SIG-M5 treated with dmso at 0.1 percent for 504 hours (cell line): Measurements from ENCODE around the gene TMEM129.
A peak's percentile ranks its signal among the peaks of the same experiment; 100 is the strongest.

Source experiments
- DNase-seq: peaks from one replicate; lab custom pipeline; 2025; ENCODE audit not compliant: unreplicated experiment; lab: John Stamatoyannopoulos, UW

The TMEM129 gene, protein sequence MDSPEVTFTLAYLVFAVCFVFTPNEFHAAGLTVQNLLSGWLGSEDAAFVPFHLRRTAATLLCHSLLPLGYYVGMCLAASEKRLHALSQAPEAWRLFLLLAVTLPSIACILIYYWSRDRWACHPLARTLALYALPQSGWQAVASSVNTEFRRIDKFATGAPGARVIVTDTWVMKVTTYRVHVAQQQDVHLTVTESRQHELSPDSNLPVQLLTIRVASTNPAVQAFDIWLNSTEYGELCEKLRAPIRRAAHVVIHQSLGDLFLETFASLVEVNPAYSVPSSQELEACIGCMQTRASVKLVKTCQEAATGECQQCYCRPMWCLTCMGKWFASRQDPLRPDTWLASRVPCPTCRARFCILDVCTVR

GRCh38 chr4:1721003-1721665, at the start of gene TMEM129, which contains the start of gene TACC3:
Gene TMEM129 (minus strand): TSS chr4:1721323. CDS start chr4:1720837, 486 bp downstream.
Gene TACC3 (plus strand): TSS chr4:1721521. CDS start chr4:1723422, 1,901 bp downstream.
- peak; percentile 89 for DNase-seq

DNA sequence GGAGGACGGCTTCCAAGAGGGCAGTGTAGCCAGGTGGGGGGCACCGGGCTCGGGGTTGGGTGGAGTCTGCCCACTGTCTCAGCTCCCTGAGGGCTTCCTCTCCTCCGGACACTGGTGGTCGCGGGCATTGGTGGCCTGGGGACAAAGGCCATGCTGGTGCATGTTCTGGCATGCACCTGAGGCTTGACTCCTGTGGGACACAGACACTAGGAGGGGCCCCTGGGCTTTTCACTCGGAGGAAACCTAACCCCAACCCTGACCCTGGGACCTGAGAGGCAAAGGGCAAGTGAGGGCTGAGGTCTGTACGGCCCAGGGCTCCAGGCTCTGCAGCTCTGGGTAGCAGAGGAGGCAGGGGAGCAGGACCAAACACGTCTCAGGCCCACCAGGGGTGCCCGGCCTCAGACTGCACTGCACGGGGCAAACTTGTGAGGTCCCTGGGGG, 49.7 kb upstream of the TMEM129 start:
- DNase-seq = no peak

DNA sequence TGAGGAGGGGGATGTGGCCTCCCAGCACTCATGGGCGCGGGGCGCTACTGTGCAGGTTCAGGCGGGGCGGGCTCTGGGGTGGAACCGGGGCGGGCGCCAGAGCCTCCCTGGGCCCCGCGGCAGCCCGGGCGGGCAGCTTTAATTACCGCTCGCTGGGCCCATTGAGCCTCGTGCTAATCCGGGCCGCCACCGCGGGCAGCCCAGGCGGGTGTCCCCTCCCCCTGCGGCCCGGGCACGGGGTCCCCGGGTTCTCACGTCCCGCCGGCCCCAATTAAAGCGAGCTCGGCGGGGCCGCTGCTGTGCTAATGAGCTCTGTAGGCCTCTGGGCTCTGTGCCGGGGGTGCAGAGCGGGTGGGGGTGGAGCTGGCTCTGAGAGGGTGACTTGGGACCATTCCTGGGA, 49.1 kb upstream of the TMEM129 start:
- DNase-seq = no peak

GRCh38 chr4:1769692-1770091, 48.6 kb upstream of the TMEM129 start:
- no peak for DNase-seq

- DNase-seq = no peak
These were observed 47.4 kb upstream of the TMEM129 start for GRCh38 chr4:1768367-1769034.

- peak; percentile 23 for DNase-seq
These were observed 46.7 kb upstream of the TMEM129 start for GRCh38 chr4:1767770-1768366.

GRCh38 chr4:1767061-1767769, 46.1 kb upstream of the TMEM129 start:
- DNase-seq = no peak

DNA sequence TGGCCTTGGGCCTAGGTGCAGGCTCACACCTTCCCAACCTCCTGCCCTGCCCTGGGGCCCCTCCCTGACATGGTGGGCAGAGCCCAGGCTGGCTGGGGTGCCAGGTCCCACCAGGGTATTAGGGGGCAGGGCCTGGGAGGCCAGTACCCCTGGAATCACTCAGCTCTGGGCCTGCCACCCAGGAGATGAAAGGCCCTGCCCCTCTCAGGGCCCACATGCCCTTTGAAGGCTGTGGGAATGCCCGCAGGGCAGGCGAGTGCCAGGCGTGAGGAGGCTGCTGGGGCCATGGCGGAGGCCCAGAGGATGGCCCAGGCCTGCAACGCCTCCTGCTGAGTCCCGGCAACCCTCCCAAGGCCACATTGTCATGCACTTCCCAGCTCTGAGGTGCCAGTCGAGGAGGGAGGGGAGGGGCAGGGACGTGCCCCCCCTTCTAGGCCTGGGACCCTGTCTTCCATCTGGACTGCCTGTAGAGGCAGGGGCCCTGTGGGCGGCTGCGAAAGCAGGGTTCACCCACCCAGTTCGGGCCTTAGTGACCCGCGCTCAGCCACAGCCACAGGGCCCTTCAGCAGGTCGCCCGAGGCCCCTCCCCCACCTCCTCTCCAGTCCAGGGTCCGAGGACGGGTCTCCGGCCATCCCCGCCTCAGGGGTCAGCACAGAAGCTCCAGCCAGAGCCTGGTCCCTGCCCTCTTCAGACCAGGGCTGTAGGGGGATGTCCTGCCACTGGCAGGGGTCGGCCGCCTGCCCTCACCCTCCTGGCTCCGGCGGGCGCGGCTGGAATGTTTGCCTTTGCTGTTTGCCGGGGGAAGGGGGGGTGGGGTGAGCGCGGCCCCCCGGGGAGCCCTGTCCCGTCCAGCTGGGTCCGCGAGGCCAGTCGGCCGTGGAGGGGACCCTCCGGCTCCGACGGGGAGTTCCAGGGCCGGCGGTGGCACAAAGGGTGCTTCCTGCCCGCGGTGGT, 45.3 kb upstream of the TMEM129 start:
- no peak for DNase-seq

DNA sequence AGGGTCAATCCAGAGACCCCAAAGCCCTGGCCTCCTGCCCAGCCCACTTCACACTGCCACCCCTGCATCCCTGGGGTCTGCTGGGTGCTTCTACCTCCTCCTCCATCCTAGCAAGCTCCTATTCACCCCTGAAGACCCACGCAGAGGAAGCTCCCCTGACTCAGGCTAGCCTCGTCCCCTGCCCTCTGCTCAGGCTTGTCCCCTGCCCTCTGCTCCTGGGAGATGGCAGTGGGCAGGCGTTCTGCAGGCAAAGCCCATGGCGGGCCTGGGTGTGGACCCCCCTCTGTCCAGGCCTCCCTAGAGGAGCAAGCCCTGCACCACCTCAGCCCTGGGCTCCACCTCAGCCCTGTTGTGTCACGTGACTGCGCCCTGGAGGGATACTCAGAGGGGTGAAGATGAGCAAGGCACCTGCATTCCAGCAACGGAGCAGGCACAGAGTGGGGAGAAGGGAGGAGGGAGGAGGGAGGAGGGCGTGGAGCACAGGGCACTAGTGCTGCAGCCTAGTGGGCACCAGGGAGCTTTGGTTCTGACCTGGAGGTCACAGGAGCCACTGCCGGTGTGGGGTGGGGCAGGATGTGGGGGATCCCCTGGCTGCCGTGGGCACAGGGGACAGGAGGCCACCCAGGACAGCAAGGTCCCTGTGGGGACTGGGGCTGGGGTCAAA, 44.4 kb upstream of the TMEM129 start:
- no peak for DNase-seq

- no peak for DNase-seq
These were observed 43.5 kb upstream of the TMEM129 start for GRCh38 chr4:1764670-1765069.

GRCh38 chr4:1763550-1764080, 42.5 kb upstream of the TMEM129 start:
- DNase-seq = no peak

GRCh38 chr4:1763070-1763549, 42.0 kb upstream of the TMEM129 start:
- no peak for DNase-seq

DNA sequence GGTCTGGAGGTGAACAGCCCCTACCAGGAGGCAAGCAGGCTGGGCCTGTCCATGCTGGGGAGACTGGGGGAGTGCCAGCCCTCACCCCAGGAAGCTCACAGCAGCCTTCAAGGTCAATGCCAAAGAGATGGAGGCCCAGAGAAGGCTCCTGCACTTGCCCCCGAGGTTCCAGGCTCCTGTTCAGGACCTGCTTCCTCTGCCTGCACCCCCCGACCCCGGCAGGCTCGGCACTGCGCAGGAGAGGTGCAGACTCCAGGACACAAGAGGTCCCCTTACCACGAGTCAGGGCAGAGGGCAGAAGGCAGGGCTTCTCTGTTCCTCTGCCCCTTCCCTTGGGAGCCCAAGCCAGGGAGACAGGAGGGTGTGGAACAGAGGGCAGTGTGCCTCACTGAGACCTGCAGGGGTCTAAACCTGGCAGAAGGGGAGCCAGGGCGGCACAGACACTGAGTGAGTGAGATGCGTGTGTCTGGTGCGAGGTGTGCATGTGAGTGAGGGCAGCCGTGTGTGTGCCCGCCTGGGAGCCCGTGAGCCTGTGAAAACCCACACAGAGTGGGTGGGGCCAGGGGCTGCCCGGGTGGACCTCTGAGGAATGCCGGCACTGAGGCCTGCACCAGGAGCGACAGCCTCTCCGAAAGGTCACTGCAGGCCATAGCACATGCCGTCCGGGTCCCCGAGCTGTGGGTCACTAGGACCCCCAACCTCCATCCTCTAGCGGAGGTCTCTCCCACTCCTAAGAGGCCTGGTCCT, 41.3 kb upstream of the TMEM129 start:
- DNase-seq = no peak

DNA sequence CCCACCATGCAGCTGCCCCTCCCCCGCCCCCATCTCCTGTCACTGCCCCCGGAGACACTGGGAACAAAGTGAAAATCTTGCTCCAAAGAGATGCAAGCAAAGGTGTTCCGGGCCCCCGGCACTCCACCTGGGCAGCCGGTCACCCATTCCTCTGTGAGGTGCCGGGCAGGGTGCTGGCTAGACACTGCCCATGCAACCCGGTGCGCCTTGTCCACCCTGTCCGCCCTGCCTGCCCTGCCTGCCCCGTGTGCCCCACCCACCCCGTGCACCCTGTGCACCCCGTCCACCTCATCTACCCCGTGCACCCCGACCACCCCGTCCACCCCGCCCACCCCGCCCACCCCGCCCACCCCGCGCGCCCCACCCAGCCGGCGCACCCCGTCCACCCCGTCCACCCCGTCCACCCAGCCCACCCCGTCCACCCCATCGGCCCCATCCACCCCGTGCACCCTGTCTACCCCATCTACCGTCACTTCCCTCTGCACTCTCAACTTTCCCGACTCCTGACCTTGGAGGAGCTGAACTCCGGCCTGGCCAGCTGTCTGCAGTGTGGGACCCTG, 40.1 kb upstream of the TMEM129 start:
- DNase-seq = no peak

DNA sequence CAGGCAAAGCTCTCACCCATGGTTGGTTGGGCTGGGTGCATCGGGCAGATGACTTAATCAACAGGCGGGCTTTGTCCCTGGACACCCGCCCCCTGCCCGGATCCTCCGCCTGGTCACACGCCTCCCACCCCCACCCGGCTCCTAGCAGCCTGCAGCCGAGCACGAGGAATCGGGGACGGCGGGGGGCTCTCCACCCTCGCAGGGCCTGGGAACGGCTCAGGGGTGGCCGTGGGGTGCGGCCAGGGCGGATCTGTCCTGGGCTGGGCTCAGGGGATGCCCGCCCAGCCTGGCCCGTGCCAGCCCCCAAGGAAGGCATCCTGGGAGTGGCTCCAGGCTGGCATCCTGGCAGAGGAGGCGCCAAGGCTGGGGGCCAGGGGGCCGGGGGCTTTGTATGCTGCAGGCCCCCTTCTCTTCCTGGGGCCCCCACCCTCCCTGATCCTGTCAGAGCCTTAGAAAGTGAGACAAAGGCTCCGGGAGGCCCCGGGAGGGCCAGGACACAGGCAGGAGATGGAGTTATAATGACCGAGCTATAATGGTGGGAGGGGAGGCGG, 39.5 kb upstream of the TMEM129 start:
- no peak for DNase-seq

GRCh38 chr4:1759818-1760223, 38.7 kb upstream of the TMEM129 start:
- DNase-seq = no peak

DNA sequence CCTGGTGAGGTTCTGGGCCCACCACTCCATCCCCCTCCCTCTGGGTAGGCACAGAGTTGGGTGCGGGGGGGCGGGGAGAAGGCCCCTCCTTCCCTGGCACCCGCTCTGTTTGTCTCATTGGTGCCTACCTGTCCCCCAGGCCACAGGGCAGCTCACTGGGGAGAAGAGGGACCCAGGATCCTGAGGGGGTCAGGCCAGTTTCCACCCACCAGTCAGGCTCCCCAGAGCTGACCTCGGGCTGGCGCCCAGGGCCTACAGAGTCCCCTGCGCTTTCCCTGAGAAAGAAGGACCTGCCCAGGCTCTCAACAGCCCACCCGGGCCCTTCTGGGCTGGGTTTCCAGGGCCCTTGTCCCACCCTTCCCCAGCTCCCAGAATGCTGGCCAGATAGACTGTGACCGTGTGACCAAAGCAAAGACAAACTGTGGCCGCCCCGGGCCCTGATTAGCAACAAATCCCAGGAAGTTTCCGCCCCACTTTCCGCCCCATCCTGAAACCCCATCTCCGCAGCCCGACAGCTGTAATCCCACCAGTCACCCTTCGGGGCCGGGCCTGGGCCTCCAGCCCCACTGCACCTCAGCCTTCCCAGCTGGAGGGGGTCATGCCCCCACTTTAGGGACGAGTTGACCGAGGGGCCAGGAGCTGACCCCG, 38.2 kb upstream of the TMEM129 start:
- no peak for DNase-seq
